NB4 (cell line): ENCODE results near the gene THSD4.

Source experiments
- DNase-seq: peaks from one replicate; pipeline ENCODE4 v3.0.0; 2010; ENCODE audit warnings: low read depth
- H3K4me3 ChIP-seq: one replicate; pipeline ENCODE4 v1.5.1; 2011; ENCODE audit warnings: mild to moderate bottlenecking, low read depth, low read length, moderate library complexity
- MYC ChIP-seq: IDR thresholded peaks from 2 replicates; pipeline ENCODE4 v1.6.1; 2011; ENCODE audit warnings: low read depth, low read length
- POLR2A ChIP-seq: IDR thresholded peaks from 2 replicates; pipeline ENCODE4 v1.6.1; 2011; ENCODE audit warnings: mild to moderate bottlenecking; ENCODE audit not compliant: insufficient read length; ENCODE audit errors: extremely low read depth
- TF ChIP-seq, protein P1 (sequence below): IDR thresholded peaks from one replicate; pipeline ENCODE4 v1.5.1; 2012; ENCODE audit warnings: low read depth, low read length
- TF ChIP-seq, protein P2 (sequence below): IDR thresholded peaks from 2 replicates; pipeline ENCODE4 v1.6.1; 2011; ENCODE audit warnings: low read depth, low read length

THSD4 gene

DNA sequence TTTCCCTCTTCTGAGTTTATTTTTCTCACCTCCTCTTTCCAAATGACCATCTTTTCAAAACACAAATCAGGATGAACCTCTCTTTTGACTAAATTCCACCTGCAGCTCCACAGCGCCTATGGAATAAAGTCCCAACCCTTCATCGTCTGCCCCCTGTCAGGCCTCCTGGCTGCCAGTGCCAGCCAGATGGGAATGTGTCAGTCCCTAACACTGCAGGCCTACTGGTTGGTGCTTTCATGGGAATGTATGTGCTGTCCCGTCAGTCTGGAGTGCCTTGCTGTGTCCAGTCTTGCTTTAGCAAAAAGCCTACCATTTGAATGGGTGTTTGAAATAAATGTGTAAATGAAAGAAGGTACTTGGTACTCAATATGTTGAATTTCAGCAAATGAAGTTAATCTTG lies 310.1 kb downstream of the THSD4 start:
- DNase-seq = no peak
- TF ChIP-seq MYC = no peak
- TF ChIP-seq, protein P1, sequence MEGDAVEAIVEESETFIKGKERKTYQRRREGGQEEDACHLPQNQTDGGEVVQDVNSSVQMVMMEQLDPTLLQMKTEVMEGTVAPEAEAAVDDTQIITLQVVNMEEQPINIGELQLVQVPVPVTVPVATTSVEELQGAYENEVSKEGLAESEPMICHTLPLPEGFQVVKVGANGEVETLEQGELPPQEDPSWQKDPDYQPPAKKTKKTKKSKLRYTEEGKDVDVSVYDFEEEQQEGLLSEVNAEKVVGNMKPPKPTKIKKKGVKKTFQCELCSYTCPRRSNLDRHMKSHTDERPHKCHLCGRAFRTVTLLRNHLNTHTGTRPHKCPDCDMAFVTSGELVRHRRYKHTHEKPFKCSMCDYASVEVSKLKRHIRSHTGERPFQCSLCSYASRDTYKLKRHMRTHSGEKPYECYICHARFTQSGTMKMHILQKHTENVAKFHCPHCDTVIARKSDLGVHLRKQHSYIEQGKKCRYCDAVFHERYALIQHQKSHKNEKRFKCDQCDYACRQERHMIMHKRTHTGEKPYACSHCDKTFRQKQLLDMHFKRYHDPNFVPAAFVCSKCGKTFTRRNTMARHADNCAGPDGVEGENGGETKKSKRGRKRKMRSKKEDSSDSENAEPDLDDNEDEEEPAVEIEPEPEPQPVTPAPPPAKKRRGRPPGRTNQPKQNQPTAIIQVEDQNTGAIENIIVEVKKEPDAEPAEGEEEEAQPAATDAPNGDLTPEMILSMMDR = no peak
- TF ChIP-seq, protein P2, sequence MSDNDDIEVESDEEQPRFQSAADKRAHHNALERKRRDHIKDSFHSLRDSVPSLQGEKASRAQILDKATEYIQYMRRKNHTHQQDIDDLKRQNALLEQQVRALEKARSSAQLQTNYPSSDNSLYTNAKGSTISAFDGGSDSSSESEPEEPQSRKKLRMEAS = no peak
- TF ChIP-seq POLR2A = no peak
- no peak overlapping the region for H3K4me3 ChIP-seq

DNA sequence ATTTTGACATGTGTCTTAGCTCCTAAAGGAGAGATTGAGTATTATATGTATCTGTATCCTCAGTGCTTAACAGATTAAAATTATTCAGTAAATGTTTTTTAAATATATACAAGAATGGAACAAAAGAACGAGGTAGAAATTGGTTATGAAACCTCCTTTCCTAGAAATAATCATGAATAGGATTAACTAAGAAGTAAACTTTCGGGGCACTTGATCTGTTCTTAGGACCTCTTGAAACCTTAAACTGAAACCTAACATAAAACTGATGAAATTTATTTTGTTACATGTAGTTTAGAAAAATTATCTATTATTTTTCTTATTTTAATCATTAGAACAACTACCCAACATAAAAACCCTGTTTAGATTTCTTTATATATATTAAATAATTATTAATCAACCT lies 311.5 kb downstream of the THSD4 start:
- DNase-seq = no peak
- TF ChIP-seq MYC (no peak), POLR2A (no peak)
- TF ChIP-seq, protein P1 = no peak
- TF ChIP-seq, protein P2 = no peak
- H3K4me3 ChIP-seq = no peak overlapping the region

DNA sequence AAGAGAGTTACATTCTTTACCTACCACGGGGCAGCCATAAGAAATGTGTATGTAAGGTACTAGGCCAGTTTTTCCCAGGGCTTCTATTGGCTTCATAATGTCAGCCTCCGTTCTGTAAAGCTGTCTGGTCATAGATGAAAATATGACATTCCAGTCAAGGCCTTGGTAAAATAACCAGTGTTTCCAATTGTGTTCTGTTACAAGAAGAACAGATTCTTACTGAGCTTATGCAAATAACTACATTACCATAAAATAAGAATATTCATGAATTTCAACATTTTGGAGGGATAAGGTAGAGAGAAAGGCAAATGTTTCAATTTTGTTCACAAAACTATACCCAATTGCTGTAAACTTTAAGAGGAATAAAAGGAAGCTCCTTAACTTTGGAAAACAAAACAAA lies 315.5 kb downstream of the THSD4 start:
- no peak for DNase-seq
- TF ChIP-seq, protein P1 = no peak
- TF ChIP-seq MYC = no peak
- no peak for TF ChIP-seq POLR2A
- TF ChIP-seq, protein P2 = no peak
- H3K4me3 ChIP-seq = no peak overlapping the region

DNA sequence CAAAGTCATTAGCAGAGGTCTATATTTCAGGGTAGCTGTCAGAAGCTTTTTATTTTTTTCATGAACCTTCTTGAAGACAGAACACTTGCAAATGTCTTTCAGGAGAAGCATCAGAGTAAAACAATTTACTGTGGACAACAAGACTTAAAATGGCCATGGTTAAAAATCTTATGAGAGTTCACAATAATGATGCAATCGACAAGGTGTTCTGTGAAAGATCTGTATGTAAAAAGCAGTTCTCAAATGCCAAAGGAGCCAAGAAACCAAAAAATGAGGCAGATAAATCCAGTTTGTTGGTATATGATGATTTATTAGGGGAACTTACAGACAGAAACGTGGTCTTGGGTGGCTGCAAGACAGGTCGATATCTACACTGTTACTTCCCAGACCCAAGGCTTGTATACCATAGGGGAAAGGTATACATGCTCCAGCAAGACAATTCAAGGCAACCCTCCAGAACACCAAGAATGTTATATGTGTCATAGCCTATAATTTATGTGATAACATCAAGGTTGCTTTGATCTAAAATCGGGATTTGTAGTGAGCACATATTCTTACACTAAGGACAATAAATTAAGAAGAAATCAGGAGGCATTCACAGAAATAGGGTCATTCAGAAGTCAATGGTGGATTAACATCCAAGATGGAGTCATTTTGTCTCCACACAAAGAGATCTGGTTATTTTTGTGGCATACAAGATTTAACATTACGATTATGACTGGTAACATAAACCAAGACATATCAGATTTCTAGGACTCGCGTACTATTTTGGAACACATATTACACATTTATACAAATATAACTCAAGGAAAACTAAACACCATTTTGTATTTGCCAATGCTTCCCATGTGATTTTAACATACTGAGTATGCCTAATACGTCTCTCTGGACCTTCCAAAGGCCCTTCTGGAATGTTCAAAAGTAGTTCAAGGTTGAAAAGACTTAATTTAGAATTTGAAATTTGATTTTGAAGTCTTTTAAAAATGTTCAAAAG lies 316.4 kb downstream of the THSD4 start:
- no peak for DNase-seq
- TF ChIP-seq MYC = no peak
- no peak for TF ChIP-seq POLR2A
- H3K4me3 ChIP-seq = no peak overlapping the region

DNA sequence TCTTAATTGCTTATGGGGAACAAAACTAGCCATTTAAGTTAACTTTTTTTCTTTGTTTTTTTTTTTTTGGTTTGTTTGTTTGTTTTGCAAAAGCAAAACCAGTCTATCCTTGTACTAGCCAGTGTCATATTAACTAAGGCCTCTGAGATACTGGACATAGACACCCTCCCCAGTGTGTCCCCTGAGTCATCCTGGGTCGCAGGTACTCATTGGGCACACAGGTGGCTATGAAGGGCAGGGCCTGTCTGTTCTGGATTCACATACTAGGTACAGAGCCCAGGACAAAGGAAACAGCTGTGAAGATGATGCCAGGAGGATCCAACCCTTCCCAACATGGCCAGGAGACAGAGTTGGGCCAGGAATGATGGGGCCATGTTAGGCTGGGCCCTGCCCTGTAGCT lies 318.1 kb downstream of the THSD4 start:
- DNase-seq = no peak
- TF ChIP-seq MYC (no peak), POLR2A (no peak)
- TF ChIP-seq, protein P1 = no peak
- TF ChIP-seq, protein P2 = no peak
- H3K4me3 ChIP-seq = no peak overlapping the region

DNA sequence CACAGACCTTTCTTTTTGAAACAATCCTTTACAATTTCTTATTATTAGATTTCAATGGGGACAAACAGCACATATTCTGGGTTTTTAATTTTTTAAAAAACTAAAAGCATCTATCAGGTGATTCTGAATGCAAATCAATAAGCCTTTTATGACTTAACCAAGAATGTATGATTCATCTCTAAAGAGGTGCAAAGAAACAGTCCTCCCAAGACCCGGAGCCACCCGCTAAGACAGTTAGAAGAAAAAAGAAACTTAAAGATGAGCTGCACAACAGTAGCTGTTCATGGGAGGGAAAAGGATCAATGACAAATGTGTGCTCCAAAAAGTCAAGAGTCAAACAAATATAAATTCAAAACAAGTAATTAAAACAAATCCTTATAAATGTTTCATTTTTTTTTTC lies 319.5 kb downstream of the THSD4 start:
- DNase-seq = no peak
- TF ChIP-seq, protein P2 = no peak
- TF ChIP-seq MYC (no peak), POLR2A (no peak)
- TF ChIP-seq, protein P1 = no peak
- no peak overlapping the region for H3K4me3 ChIP-seq
